Activated CD4-positive, alpha-beta T cell treated with anti-CD3 and anti-CD28 coated beads, Interleukin-2, amount 50 U/mL, for 1 hour (primary cell): ENCODE data around the gene SLC34A3.
A peak's percentile ranks its signal among the peaks of the same experiment; 100 is the strongest.

Source experiments
- DNase-seq: peaks from one replicate; pipeline ENCODE4 v3.0.0-alpha.2; 2020

Gene SLC34A3

DNA sequence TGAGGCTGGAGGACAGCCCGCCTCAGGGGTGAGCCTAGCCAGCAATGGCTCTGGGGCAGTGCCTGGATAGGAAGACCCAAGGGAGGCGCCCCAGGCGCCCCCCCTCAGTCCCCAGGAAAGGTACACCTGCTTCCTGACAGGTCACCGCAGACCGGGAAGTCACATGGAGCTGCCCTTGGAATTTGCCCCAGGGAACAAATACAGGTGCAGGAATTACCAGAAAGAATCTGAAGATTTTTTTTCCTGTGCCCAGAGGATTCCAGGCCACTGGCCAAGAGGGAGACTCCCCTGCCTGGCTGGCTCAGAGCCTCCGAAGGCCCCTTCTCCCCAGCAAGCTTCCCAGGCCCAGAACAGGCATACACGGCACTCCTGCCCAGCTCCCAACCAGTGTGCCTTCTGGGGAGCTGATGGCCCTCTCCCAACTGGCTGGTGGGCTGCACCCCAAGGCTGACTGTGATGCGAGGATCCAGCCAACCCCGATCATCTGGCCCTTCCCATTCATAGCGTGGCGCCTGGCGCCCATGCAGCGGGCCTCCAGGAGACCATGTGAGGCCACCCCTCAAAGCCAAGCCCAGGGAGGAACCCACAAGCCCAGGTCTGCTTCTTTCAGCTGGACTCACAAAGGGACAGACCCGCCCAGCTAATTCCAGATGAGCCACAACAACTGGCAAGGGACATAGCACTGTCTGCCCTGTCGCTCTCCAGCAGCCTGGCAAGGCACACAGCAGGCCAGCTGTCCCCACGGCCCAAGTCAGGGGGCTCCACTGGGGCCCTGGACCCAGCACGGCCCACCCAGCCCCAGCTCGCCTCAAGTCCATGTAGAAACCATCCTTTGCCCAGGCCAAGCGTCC lies 32.4 kb upstream of the SLC34A3 start:
- DNase-seq: no peak

- DNase-seq: no peak
These were observed 31.8 kb upstream of the SLC34A3 start for GRCh38 chr9:137198902-137199283.

- DNase-seq: no peak
These were observed 31.1 kb upstream of the SLC34A3 start for GRCh38 chr9:137199411-137200121.

DNA sequence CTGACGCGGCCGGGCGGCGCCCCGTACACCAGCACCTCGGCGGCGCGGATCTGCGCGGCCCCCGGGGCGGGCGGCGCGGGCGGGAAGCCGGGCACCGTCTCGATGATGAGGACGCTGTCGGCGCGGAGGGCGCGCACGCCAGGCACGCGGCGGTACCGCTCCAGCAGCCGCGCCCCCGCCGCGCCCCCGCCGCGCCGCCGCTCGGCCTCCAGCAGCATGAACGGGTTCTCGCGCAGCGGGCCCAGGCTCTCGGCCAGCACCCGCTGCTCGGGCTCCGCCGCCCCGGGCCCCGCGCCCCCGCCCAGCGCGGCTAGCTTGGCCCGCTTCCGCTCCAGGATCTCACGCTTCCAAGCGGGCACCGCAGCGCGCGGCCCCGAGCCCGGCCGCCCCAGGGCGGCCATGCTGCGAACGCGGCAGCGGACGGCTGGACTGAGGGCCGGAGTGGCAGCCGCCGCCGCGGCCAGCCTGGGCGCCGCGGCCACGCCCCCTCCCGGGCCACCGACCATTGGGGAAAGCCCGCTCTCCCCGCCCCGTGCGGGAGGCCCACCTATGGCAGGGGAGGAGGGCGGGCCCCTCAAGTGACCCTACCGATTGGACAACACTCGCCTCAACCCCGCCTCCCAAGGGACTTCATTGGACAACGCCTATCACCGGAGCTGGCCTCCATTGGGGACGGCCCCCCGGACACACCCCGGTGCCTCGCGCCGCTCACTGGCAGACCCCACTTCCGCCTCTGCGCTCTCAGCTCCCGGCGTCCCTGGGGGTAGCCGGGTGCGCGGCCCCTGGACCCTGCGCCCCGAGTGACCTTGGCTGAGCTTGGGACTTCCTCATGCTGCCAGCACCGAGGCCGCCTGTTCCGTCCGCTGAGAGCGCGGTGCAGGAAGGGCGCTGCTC lies 30.1 kb upstream of the SLC34A3 start, which contains the start of gene TPRN:
TSS of gene TPRN (minus strand) at position 431 of the 894 bp plus-strand sequence. CDS start at position 401, 30 bp downstream.
- peak; percentile 98 for DNase-seq

DNA sequence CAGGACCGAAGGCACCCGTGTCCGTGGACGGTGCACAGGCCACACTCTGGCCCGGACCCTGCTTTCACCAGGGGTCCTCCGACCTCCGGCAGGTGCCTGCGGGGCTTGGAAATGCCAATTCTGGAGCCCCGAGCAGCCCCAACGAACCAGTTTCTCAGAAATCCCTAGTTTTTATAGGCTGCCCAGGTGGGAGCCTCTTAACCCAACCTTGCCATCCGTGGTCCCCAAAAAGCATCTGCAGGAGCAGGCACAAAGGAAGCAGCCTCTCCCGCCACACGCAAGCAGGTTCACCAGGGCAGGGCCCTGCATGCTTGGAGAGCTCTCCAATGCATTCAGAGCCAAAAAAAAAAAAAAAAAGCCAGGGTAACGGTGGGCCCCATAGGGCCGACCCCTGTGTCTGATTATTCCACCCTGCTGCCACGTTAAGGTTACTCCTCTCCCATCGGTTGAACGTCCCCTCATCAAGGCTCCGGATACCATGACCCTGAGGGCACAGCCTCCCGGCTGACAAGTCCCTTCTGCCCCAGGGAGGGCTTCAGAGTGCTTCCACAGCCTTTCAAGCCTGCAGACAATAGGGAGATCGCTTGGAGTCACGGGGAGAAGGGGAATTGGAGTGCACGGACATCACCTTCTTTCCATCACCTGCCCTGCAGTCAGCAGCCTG lies 29.4 kb upstream of the SLC34A3 start:
- no peak for DNase-seq

DNA sequence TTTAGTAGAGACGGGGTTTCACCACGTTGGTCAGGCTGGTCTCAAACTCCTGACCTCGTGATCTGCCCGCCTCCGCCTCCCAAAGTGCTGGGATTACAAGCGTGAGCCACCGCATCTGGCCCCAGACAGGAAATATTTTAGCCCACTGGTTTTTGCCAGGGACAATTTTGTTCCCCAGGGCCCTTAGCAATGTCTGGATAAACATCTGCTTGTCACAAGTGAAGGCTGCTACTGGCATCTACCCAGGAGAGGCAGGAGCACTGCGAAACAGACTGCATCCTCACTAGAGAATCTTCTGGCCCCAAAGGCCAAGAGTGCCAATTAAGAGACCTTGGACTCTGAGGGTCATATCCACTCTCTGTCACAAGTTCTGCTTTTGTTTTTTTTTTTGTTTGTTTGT lies 27.7 kb upstream of the SLC34A3 start:
- no peak for DNase-seq

- DNase-seq: no peak
These were observed 26.0 kb upstream of the SLC34A3 start for GRCh38 chr9:137204731-137205125.

DNA sequence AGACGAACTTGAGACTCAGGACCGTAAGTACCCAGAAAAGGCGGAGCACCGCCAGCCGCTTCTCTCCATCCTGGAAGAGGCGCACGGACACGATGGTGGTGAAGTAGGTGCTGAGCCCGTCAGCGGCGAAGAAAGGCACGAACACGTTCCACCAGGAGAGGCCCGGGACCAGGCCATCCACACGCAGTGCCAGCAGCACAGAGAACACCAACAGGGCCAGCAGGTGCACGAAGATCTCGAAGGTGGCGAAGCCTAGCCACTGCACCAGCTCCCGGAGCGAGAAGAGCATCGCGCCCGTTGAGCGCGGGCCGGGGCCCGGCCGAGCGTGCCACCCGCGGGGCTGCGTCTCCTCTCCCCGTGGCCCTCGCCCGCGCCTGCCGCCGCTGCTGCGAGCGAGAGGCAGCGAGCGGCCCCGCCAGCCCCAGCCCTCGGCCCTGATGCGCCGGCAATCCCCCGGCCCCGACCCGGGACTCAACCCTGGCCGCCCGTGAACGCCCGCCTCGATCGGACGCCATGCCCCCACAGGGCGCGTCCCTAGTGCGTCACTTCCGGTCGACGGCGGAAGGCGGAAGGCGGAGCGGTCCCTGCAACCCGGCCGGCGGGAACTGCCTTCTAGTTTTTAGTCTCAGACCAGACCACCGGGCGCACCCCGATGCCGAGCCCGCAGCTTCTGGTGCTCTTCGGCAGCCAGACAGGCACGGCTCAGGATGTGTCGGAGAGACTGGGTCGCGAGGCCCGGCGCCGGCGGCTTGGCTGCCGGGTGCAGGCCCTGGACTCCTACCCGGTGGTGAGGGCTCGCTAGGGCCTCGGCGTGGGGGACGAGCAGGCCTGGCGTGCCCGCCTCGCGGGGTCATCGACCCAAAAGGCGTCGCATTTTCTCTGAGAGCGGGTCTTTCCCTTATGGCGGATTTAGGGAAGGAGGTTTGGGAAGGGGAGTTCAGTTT lies 25.3 kb upstream of the SLC34A3 start, which contains the start of the genes NDOR1 and TMEM203:
TSS of gene NDOR1 (plus strand) at position 575 of the 944 bp plus-strand sequence. CDS start at position 653, 78 bp downstream.
TSS of gene TMEM203 (minus strand) at position 523 of the 944 bp plus-strand sequence. CDS start at position 289, 234 bp downstream.
- DNase-seq: peak; percentile 92

- DNase-seq: no peak
These were observed 24.1 kb upstream of the SLC34A3 start for GRCh38 chr9:137206602-137207001.

DNA sequence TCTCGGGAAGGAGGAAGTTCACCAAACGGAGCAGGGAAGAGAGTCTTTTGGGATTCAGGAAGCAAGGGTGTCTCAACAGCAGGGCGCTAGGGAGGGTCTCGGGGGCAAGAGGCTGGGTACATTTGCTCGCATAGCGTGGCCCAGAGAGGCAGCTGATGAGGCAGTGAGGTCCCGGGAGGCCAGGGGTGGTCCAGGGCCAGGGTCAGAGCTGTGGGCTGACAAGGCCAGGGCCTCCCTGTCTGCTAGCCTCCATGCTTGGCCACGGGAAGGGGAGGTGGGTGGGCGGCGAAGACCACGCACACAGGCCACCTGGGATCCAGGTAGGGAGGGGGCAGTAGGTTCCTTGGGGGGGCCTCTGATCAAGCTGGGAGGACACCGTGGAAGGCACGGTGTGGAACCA lies 19.2 kb upstream of the SLC34A3 start:
- no peak for DNase-seq

- no peak for DNase-seq
These were observed 18.2 kb upstream of the SLC34A3 start for GRCh38 chr9:137212520-137212919.

- DNase-seq: no peak
These were observed 17.3 kb upstream of the SLC34A3 start for GRCh38 chr9:137213160-137214060.

GRCh38 chr9:137214620-137215019 lies 16.1 kb upstream of the SLC34A3 start:
- no peak for DNase-seq

DNA sequence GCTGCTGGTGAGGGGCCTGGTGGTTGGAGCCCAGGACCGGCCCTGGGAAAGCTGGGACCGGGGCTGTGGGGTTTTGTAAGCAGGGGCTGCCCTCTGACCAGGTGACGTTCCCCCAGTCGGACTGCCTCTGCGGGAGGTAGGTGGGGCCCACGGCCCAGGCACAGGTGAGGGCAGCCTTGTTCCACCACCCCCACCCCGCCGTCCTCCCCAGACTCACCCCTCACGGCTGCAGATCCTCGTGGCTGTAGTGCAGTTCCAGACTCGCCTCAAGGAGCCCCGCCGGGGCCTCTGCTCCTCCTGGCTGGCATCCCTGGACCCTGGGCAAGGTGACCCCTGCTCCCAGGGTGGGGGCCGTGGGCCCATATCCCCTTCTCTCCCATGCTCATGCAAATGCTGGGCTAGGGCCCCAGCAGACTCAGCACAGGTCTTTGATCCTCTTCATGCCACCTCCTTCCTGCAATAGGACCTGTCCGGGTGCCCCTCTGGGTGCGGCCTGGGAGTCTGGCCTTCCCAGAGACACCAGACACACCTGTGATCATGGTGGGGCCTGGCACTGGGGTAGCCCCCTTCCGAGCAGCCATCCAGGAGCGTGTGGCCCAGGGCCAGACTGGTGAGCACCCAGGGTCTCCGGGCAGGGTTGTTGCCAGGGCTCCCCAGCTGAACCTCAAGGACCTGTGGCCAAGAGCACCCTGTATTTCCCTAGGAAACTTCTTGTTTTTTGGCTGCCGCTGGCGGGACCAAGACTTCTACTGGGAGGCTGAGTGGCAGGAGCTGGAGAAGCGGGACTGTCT lies 15.3 kb upstream of the SLC34A3 start:
- DNase-seq: no peak

GRCh38 chr9:137216188-137216965 lies 14.3 kb upstream of the SLC34A3 start:
- DNase-seq: no peak

DNA sequence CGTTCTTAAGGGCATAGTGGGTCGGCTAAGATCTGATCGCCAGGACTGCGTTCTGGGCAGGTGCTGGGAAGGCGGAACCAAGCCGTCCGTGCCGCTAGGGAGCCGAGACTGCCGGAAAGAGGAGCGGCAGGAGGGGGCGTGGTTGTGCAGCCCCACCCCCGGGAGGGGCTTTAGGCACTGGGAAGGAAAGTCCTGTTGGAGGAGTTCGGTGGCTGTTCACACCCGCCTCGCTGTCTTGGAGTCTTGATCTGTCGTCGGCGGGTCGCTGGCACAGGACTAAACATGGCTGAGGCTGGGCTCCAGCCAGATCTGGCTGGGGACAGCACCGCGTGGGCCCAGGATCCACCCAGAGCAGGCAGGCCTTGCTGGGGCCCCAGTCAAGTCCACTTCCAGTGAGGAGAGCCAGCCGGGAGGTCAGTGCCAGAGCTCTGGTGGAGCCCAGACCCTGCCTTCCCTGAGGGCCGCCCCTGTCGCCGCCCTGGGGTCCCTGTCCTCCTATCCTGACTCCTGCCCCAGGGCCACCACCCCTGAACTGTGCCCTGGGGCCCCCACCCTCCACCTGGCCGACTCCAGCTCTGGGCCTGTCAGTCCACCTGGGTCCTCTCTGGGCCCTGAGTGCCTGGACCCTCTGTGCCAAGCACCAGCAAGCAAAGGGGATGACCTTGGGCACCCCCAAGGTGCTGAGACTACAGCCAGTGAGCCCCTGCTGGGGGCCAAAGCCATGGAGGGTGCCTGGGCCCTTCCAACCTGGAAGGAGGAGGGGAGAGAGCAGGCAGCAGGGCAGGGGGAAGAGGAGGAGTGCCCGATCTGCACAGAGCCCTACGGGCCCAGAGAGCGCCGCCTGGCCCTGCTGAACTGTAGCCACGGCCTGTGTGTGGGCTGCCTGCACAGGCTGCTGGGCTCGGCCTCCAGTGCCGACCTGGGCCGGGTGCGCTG lies 13.2 kb upstream of the SLC34A3 start:
- no peak for DNase-seq

DNA sequence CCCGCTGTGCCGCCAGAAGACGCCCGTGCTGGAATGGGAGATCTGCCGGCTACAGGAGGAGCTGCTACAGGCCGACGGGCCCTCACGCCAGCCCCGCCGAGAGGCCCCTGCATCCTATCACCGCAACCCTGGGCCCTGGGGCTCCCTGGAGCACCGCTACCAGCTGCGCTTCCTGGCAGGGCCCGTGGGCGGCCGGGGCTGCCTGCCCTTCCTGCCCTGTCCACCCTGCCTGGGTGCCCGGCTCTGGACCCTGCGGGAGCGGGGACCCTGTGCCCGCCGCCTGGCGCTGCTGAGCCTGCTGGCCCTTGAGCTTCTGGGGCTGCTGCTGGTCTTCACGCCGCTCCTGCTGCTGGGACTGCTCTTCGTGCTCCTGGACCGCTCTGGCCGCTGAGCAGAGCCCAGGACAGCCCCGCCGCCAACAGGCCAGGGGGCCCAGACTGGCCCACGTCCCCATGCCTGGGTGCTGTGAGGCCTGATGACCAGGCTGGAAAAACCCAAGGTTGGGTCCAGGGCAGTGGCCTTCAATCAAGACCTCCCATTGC lies 12.4 kb upstream of the SLC34A3 start:
- DNase-seq: no peak
